GM19467 (cell line): ENCODE measurements around the gene ARAF.

ENCODE experiments used
- ATAC-seq: cut with Tn5 transposase; IDR thresholded peaks from one replicate; pipeline ENCODE4 v1.9.1; 2021; ENCODE audit warnings: mild to moderate bottlenecking, moderate library complexity; ENCODE audit not compliant: unreplicated experiment

The ARAF gene

DNA sequence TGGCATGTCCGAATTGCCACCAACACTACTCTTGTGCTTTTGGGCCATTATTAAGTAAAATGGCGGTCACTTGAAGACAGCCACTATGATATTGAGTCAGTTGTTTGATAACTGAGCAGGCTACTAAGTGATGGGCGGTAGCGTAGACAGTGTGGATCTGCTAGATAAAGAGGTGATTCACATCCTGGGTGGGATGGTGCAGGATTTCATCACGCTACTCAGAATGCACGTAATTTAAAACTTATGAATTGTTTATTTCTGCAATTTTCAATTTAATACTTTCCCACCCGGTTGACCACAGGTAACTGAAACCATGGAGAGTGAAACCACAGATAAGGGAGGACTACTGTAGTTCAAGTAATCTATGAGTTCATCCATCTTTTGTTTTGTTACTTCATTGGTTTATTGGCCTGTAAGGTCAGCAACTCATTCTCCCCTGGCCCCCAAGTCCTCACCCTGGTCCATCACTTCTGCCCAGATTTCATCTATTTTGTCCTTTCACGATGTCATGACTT is 2.9 kb downstream of the ARAF start:
- no peak for ATAC-seq

DNA sequence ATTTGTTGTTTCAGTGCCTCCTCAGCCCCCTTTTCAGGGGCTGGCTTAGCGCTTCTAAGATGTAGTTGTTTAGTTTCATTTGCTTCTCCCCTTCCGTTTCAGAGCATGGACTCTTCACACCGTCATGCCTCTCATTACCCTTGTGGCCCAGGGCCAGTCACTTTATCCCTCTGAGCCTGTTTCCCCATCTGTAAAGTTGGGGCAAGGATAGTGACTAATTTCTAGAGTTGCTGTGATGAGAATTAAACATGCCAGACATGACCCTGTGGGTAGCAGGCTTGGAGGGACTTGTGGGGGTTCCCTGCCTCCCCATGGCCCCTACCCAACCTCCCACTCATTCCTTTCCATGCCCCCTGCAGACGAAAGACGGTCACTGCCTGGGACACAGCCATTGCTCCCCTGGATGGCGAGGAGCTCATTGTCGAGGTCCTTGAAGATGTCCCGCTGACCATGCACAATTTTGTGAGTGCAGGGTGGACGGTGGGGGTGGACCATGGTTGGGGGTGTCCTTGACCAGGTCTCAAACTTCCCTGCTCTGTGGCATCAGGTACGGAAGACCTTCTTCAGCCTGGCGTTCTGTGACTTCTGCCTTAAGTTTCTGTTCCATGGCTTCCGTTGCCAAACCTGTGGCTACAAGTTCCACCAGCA is 3.6 kb downstream of the ARAF start:
- ATAC-seq = no peak

DNA sequence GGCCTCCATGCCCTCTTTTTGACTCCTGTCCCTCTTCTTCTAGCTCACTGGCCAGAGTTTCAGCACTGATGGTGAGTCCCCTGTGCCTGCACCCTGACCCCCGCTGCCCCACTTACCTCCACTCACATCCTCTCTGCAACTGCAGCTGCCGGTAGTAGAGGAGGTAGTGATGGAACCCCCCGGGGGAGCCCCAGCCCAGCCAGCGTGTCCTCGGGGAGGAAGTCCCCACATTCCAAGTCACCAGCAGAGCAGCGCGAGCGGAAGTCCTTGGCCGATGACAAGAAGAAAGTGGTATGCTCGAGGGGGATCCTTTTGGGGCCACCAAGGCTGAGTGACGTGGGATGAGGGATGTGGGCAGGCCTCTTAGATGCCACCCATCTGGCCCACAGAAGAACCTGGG is 5.8 kb downstream of the ARAF start:
- ATAC-seq = no peak

DNA sequence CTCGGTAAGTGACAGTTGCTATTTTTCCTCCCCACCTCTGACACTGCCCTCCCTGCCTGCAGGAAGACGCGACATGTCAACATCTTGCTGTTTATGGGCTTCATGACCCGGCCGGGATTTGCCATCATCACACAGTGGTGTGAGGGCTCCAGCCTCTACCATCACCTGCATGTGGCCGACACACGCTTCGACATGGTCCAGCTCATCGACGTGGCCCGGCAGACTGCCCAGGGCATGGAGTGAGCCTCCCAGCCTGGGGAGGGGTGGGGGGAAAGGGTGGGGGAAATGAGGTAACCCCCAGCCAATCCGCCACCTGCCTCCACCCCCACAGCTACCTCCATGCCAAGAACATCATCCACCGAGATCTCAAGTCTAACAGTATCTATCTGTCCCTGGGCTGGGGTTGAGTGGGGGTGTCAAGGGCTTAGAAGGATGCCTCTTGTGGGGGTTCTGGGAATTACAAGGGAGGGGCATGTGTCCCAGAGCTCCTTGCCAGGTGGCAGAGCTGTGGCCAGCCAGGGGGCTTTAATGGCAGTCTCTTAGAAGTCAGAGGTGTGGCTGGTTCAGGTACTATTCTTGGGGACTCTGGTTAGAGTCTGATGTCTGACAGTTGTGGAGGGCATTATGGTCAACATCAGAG is 7.8 kb downstream of the ARAF start:
- ATAC-seq = no peak

DNA sequence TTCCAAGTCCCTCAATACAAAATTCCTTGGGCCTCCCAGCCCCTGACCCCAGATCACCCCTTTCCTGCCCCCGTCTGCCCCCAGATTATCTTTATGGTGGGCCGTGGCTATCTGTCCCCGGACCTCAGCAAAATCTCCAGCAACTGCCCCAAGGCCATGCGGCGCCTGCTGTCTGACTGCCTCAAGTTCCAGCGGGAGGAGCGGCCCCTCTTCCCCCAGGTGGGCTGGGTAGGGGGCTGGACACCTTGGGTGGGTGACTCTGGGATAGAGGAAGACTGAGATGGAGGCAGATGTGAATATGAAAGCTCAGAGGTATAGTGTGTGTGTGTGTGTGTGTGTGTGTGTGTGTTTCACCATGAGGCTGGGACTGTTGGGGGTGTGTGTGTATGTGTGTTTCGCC is 9.8 kb downstream of the ARAF start:
- no peak for ATAC-seq

DNA sequence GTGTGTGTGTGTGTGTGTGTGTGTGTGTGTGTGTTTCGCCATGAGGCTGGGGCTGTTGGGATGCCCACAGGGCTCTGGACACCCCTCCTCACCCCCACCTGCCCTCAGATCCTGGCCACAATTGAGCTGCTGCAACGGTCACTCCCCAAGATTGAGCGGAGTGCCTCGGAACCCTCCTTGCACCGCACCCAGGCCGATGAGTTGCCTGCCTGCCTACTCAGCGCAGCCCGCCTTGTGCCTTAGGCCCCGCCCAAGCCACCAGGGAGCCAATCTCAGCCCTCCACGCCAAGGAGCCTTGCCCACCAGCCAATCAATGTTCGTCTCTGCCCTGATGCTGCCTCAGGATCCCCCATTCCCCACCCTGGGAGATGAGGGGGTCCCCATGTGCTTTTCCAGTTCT is 10.2 kb downstream of the ARAF start:
- no peak for ATAC-seq

DNA sequence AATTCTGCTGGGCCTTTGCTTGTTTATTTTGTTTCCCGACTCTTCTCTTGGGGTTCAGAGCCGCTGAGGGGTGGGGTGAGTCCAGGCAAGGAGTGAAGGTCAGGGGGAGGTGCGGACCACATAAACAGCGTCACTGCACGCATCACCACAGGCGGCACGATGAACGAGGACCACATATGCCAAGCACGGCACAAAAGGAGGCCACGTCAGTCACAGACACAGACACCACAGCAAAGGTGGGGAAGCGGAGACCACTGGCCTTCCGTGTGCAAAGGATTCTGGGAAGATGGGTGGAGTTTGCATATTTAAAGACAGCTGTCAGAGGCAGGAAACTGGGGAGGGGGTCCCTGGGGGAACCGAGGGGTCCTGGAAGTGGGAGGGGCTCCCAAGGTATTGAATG is 10.9 kb downstream of the ARAF start:
- no peak for ATAC-seq

DNA sequence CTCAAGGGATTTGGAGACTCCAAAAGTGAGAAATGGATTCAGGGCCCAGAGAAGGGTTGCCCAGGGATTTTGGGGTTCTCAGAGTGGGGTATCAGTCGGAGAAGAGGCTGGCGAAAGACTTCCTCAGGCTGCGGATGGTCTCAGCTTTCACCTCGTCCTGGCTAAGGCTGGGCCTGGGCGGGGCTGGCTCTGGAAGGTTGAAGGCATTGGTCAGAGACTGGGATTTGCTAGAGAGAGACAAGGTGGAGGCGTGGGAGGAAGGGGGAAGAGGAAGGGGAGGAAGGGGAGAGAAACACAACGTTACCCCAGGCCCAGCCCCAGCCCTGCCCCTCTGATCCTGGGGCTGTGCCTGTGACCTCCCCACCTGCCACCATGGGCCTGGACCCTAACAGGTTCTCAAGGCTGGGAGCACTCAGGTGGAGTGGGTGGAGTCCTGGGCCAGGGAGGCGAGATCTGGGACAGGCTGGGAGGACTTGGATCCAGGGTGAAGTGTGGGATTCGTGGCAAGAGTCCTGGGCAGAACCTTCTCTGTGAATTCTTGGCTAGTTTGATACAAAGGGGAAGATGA is 11.9 kb downstream of the ARAF start:
- ATAC-seq = no peak

DNA sequence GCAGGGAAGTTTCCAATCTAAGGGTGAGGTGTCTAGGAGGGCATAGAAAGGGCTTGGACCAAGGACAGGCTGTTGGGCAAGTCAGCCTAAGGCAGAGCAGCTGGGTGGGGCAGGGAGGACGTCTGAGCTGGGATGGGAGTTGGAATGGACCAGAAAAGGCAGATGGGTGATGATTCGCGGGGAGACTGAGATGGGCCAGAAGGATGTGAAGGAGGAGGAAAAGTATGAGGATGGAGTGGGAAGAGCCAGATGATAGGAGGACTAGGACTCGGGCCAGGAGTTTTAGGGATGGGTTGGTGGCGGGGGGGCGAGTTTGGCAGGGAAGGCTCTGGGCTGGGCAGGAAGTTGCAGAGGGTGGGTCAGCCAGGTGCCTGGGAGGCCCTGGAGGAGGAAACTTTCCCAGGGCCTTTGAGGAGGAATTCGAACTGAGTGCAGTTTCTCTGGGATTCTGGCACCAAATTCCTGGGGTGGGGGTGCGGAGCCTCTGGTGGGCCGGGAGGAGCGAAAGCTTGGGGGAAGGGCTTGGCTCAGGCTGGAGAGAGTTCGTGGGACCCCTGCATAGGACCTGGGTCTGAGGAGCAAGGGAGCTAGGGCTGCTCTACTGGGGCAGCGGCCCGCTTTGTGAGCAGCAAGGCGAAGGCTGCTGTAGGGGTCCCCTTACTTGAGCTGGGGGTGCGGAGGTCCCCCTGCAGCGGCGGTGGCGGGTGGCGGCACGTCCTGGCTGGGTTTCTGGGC is 12.5 kb downstream of the ARAF start:
- ATAC-seq = no peak

DNA sequence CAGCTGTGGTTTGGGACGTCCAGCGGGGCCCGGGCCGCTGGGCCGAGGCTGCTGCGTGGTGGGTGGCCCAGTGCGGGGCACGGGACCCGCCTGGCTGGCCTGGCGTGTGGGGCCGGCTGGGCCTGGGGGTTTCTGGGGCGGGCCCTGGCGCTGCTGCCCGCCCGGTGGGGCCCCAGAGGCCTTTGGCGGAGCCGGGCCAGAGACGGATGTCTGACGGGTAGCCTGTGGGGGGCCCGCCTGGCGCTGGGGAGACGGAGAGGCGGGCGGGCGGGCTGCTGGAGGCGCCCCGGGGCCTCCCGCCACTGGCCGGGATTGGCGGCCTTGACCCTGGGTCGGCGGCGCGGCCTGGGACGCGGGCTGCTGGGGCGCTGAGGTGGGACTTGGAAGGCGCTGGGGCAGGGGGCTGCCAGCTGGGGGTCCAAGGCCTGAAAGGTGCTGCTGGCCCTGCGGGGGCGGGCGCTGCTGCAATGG is 13.1 kb downstream of the ARAF start:
- no peak for ATAC-seq

DNA sequence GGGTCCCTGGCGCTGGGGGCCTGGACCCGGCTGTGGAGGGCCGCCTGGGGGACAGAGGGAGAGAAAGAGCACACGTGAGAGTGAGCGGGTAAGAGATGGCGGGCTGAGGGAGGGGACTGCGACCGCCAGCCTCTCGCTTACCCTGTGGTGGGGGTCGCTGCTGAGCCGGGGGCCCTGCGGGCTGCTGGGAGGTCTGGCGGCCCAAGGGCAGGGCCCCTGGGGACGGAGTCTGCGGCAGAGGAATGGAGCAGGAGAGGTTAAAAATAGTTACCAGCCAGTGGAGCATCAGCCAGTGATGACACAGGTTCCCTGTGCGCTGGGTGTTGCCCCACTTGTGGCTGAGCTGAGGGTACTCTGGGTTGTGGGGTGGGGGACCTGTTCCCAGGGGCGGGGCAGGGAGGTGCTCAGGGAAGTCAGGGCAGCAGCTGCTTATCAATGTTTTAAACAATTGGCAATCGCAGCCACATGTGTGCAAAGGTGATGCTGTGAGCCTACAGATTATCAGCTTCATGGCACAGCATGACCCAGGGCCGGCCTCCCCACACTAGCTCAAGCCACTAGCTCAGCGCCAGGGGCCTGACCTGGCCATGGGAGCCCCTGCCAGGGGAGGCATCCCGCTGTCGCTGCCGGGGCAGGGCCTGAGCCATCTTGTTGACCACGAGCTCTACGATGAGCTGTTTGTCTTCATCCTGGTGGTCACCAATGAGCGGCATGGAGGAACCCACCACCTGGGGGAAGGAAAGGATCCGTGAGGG is 13.7 kb downstream of the ARAF start:
- ATAC-seq = no peak

DNA sequence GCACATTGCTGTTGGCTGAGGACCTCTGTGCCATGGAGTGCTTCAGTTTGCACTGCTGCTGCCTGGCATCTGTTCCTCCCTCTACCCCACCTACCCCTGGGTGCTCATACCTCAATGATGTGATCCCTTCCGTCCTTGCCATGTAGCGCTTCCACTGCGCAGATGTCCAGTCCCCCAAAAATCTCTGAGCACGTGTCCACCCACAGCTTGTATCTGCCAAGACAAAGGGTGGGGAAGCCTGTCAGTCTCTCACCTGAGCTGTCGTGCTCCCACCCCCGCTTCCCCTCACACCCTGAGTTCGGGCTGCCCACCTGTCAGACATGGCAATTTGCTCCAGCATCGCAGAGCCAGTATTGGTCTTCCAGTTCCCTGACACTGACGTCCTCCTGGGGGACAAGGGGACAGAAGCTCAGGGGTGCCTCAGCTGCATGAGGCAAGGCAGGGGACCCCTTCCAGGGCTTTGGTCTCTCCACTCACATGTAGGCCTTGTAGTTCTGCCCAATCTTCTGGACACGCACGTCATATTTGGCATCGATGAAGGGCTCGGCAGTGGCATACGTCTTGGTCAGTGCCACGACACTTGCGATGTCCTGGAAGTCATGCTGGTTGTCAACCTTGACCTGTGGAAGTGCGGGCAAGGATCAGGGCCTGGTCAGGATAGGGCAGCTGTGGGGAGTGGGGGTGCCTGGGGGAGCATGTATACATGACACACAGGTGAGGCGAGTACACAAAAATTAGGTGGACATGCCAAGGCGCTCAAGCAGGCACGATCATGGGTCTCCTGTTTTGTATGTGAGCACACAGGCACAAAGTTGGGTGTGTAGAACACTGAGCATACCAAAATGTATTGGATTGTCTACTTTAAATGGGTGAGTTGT is 15.3 kb downstream of the ARAF start:
- no peak for ATAC-seq

DNA sequence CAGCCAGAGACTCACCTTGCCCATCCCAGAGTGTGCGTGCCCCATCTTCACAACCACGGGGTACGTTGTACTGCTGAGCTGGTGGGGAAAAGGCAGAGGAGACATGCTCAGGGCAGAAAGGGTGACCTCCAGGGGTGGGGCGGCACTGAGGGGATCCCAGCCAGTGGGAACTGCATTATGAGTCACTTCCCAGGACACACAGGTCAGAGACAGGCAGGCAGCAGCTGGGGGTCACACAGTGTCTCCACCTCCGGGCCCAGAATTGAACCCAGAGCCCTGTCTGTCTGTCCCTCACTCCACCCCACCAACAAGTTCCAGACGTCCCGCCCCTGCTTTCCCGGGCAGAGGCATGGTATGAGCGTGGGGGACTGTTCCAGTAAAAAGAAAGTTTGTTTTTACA is 16.4 kb downstream of the ARAF start:
- ATAC-seq = no peak

DNA sequence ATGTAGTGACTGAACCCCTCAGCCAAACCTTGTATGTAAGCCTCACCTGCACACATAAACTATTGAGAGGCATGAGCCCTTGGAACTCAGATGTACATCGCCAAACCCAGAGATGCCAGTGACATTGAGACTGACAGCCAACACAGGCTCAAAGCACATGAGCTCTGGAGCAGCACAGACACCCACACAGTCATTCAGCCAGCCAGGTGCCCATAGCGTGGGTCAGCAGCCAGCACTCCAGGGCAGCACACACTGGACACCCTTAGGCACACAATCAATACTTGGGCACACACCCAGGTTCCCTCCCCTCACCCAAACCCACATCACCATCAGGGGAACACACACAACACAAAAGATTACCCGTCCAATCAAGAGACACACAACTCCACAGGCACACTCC is 16.9 kb downstream of the ARAF start:
- ATAC-seq = no peak

DNA sequence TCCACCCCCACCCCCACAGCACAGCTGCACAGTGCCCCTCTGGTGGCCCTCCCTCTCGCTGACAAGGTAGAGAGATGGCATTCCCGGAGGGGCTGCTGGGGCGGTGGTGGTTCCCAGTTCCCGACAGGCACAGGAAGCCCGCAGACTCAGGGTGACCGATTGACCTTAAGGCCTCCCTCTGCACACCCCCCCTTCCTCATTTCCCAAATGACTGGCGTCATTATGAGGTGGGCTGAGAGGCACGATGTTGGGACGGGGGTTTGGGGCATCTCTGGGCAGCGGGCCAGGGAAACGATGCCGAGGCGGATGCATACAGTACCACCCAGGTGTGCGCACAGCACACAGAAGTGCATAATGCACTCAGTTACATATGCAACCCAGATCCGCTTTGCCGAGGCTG is 17.7 kb downstream of the ARAF start:
- ATAC-seq = no peak

DNA sequence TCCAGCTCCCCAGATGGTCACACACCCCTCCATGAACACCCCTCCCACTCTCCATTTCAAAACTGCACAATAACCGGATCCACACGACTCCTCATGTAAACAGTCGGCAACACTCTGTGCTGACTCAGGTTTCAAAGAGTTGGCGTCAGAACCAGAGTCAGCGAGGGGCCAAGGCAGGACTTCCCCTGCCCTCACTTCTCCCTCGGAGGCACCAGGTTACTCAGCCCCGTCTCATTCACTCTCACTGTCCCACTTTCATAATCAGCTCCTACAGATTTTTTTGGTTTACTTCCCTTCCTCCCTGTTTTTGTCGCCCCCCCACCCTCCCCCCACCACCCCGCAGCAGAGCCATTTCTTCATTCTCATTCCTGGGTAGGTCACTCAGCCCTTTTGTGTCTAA is 18.5 kb downstream of the ARAF start:
- no peak for ATAC-seq

DNA sequence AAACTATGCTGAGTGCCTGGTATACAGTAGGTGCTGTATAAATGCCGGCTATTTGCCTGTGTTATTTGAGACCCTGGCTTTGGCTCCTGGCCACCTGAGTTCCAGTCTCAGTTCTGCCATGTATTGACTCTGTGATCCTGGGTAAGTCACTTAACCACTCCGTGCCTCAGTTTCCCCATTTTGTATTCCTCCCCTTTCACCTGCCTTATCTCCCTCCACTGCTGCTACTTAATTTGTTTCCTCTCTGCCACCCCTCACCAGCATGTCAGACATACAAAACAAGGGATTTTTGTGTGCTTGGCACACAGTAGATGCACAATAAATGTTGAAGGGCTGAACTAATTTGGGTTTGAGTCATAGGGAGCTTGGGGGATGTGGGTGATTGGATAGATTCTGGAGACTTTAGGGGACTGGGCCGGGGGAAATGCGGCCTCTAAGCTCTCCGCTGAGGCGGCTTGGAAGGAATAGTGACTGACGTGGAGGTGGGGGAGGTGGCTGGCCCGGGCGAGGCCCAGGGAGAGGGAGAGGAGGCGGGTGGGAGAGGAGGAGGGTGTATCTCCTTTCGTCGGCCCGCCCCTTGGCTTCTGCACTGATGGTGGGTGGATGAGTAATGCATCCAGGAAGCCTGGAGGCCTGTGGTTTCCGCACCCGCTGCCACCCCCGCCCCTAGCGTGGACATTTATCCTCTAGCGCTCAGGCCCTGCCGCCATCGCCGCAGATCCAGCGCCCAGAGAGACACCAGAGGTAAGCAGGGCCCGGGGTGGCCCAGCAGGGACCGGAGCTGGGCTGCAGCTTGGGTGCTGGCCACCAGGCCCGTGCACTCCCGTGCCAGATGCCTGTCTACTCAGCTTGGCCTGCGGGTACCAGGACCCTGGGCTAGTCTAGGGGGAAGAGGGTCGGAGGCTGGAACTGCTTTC is 21.0 kb downstream of the ARAF start, which contains the start of gene TIMP1:
Gene TIMP1, plus strand, starts transcription at position 706 of the 917 bp plus-strand sequence. CDS start 980 bp downstream, outside the sequence.
- ATAC-seq = peak; percentile 81

DNA sequence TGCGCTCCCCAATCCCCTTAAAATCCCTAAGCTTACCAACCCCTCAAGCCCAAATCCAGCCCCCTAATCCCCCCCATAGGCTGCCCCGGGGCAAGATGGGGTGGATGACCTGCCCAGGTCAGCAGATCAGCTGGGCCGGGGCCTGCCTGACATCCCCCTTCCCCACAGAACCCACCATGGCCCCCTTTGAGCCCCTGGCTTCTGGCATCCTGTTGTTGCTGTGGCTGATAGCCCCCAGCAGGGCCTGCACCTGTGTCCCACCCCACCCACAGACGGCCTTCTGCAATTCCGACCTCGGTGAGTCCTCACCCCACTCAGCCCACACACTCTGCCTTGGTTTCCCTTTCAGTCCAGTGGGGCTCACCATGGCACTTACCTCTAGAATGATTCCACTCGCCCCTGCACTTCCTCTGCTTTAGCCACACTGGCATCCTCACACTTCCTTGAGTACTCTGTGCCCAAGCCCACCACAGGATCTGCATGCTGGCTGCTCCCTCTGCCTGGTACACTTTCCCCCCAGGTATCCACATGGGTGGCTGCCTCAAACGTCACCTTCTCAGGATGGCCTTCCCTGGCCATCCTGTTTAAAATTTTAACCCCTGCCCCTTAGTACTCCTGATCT is 22.3 kb downstream of the ARAF start:
- no peak for ATAC-seq
